ENCODE data around the gene PCYOX1L.

PCYOX1L gene

GRCh38 chr5:149370878-149371277 lies 13.0 kb downstream of the PCYOX1L start:
- DNase-seq: no peak

- DNase-seq: peak; percentile 64
These were observed 13.6 kb downstream of the PCYOX1L start for GRCh38 chr5:149371296-149371962.

GRCh38 chr5:149372076-149372795 lies 14.4 kb downstream of the PCYOX1L start:
- DNase-seq: no peak

GRCh38 chr5:149372932-149373331 lies 15.1 kb downstream of the PCYOX1L start:
- DNase-seq: no peak

- DNase-seq: no peak
These were observed 16.5 kb downstream of the PCYOX1L start for GRCh38 chr5:149374303-149374702.

GRCh38 chr5:149374801-149375200 lies 17.0 kb downstream of the PCYOX1L start:
- no peak for DNase-seq

GRCh38 chr5:149375434-149375833 lies 17.6 kb downstream of the PCYOX1L start:
- DNase-seq: no peak

- no peak for DNase-seq
These were observed 18.3 kb downstream of the PCYOX1L start for GRCh38 chr5:149376104-149376503.

- no peak for DNase-seq
These were observed 19.0 kb downstream of the PCYOX1L start for GRCh38 chr5:149376711-149377447.

GRCh38 chr5:149378241-149378820 lies 20.5 kb downstream of the PCYOX1L start:
- DNase-seq: no peak

GRCh38 chr5:149379177-149379761 lies 21.4 kb downstream of the PCYOX1L start, which contains the start of gene IL17B:
TSS of gene IL17B (minus strand) at chr5:149379292. CDS start at chr5:149379225, 67 bp downstream.
- DNase-seq: no peak

GRCh38 chr5:149379818-149380374 lies 22.1 kb downstream of the PCYOX1L start:
- DNase-seq: no peak

- DNase-seq: no peak
These were observed 22.7 kb downstream of the PCYOX1L start for GRCh38 chr5:149380466-149381121.

GRCh38 chr5:149381261-149381985 lies 23.6 kb downstream of the PCYOX1L start:
- DNase-seq: no peak

GRCh38 chr5:149381986-149382338 lies 24.1 kb downstream of the PCYOX1L start:
- DNase-seq: peak; percentile 75

GRCh38 chr5:149382517-149383220 lies 24.8 kb downstream of the PCYOX1L start:
- DNase-seq: no peak

- DNase-seq: no peak
These were observed 25.6 kb downstream of the PCYOX1L start for GRCh38 chr5:149383399-149383798.

GRCh38 chr5:149386166-149386565 lies 28.3 kb downstream of the PCYOX1L start:
- no peak for DNase-seq

GRCh38 chr5:149387081-149387631 lies 29.3 kb downstream of the PCYOX1L start:
- DNase-seq: no peak

- no peak for DNase-seq
These were observed 30.1 kb downstream of the PCYOX1L start for GRCh38 chr5:149387982-149388381.

All from T-helper 9 cell (primary cell).